Osteoblast (primary cell): ENCODE results near the gene RNLS. TPM values are rescaled to one million over a fixed set of nuclear protein-coding genes. Genes with fewer than 3 reads are reported as not detected.

ENCODE experiments used
- DNase-seq: peaks from one replicate; pipeline ENCODE4 v3.0.0; 2011; ENCODE audit warnings: low spot score, mixed read lengths; ENCODE audit not compliant: insufficient read length; ENCODE audit errors: missing footprints
- H2AFZ ChIP-seq: 2 replicates; pipeline ENCODE4 v1.6.0; 2011; ENCODE audit warnings: mild to moderate bottlenecking, low read length
- H3K27ac ChIP-seq: 2 replicates; pipeline ENCODE4 v1.5.1; 2011; ENCODE audit warnings: mild to moderate bottlenecking, low read depth, low read length, moderate library complexity
- H3K27me3 ChIP-seq: 2 replicates; pipeline ENCODE4 v1.6.0; 2012; ENCODE audit warnings: mild to moderate bottlenecking, control low read depth, inconsistent platforms, low read length, moderate library complexity; ENCODE audit not compliant: insufficient read depth
- H3K36me3 ChIP-seq: 2 replicates; pipeline ENCODE4 v1.5.1; 2011; ENCODE audit warnings: mild to moderate bottlenecking, low read length, control low read depth, moderate library complexity; ENCODE audit not compliant: insufficient read depth
- H3K4me1 ChIP-seq: 2 replicates; pipeline ENCODE4 v1.5.1; 2011; ENCODE audit warnings: mild to moderate bottlenecking, low read length, control low read depth, moderate library complexity; ENCODE audit not compliant: insufficient read depth
- H3K4me2 ChIP-seq: 2 replicates; pipeline ENCODE4 v1.6.0; 2011; ENCODE audit warnings: mild to moderate bottlenecking, low read length; ENCODE audit not compliant: insufficient read depth
- H3K4me3 ChIP-seq: fragments of 200-600 bp; sonication (generic); 3 replicates; pipeline ENCODE4 v1.5.1; 2012; ENCODE audit warnings: mild to moderate bottlenecking, low read length, inconsistent platforms; ENCODE audit not compliant: insufficient read depth
- H3K79me2 ChIP-seq: 2 replicates; pipeline ENCODE4 v1.6.0; 2012; ENCODE audit warnings: mild to moderate bottlenecking, low read length, control low read depth, inconsistent platforms; ENCODE audit not compliant: insufficient read depth
- H3K9me3 ChIP-seq: 2 replicates; pipeline ENCODE4 v1.5.1; 2011; ENCODE audit warnings: low read depth, low read length, control low read depth
- H4K20me1 ChIP-seq: 2 replicates; pipeline ENCODE4 v1.6.0; 2012; ENCODE audit warnings: mild to moderate bottlenecking, low read length, control low read depth; ENCODE audit not compliant: insufficient read depth
- CTCF ChIP-seq: IDR thresholded peaks from 2 replicates; pipeline ENCODE4 v1.5.1; 2011; ENCODE audit warnings: mild to moderate bottlenecking, low read depth, low read length, moderate library complexity; ENCODE audit errors: extremely low read depth
- total RNA-seq: library from RNA; depleted of rRNA; stranded (reverse); fragments of >200 nt; gene quantifications from 2 replicates; pipeline ENCODE4 v1.2.3, GENCODE V29; 2012

Gene RNLS
- total RNA-seq, 1 donor = 22.4 TPM

- H3K4me3 ChIP-seq = no peak overlapping the region
- H4K20me1 ChIP-seq = no peaks in the 10 kb centered on the region
- peak overlapping the region; percentile 74 for H3K27ac ChIP-seq
- H2AFZ ChIP-seq = no peak overlapping the region
- no peaks in the 10 kb centered on the region for H3K79me2 ChIP-seq
- no peaks in the 10 kb centered on the region for H3K9me3 ChIP-seq
- DNase-seq = no peak
- peaks cover 44% of the 10 kb centered on the region for H3K4me1 ChIP-seq
- no peaks in the 10 kb centered on the region for H3K27me3 ChIP-seq
- peak overlapping the region; percentile 69 for H3K4me2 ChIP-seq
- TF ChIP-seq CTCF = no peak
- no peaks in the 10 kb centered on the region for H3K36me3 ChIP-seq
Measured at GRCh38 chr10:88270061-88270808, 312.9 kb downstream of the RNLS start.

DNA sequence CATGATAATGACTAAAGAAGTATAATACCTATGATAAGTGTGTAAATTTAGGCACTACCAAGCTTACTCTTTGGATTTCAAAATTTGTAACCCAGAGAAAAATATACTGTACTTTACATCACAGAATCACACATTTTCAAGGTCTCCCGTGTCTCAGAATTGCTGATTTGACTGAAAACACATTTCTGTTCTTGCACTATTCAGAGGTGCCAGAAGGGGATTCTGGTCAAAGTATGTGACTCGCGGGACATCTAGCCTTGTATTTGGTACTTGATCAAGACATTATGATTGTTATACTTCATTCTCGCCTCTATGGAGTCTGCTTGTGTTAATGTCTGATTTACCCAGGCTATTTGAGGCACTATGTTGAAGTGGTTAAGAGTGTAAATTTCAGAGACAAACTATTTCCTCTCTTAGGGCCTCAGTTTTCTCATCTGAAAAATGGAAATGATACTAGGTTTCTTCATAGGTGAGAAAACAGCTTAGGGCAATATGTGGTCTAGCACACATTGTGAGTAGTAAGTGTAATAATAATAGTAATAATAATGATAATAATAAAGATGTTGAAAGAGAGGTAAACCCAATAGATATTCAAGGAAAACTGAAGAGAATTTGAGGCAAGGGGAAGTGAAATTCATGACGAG lies 320.4 kb downstream of the RNLS start:
- H2AFZ ChIP-seq = no peak overlapping the region
- no peak overlapping the region for H3K4me2 ChIP-seq
- no peak for TF ChIP-seq CTCF
- DNase-seq = no peak
- H3K79me2 ChIP-seq = no peaks in the 10 kb centered on the region
- H3K4me3 ChIP-seq = no peak overlapping the region
- no peaks in the 10 kb centered on the region for H3K27me3 ChIP-seq
- H3K4me1 ChIP-seq = peaks cover 18% of the 10 kb centered on the region
- H4K20me1 ChIP-seq = no peaks in the 10 kb centered on the region
- no peaks in the 10 kb centered on the region for H3K36me3 ChIP-seq
- H3K9me3 ChIP-seq = no peaks in the 10 kb centered on the region
- H3K27ac ChIP-seq = no peak overlapping the region

DNA sequence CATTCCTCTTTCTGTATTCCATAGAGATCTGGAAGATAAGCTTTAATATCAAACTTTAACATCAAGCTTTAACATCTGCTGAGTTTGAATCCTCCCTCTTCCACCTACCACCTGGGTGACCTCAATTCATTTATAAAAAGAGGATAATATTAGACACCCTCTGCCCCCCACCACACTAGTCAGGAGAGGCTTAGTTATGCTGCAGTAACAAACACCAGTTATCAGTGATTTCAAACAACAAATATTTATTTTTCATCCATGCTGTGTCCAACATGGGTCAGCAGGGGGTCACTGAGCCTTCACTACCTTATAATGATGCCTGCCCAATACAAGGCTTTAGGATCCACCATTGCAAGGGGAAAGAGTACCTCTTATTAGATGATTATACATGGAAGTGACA lies 322.0 kb downstream of the RNLS start:
- Histone ChIP-seq H4K20me1 (no peaks in the 10 kb centered on the region), H3K9me3 (no peaks in the 10 kb centered on the region), H3K36me3 (no peaks in the 10 kb centered on the region), H3K79me2 (no peaks in the 10 kb centered on the region), H3K27ac (no peak overlapping the region), H3K4me1 (peaks cover 7% of the 10 kb centered on the region), H2AFZ (no peak overlapping the region), H3K4me2 (no peak overlapping the region), H3K27me3 (no peaks in the 10 kb centered on the region), H3K4me3 (no peak overlapping the region)
- no peak for DNase-seq
- TF ChIP-seq CTCF = no peak

GRCh38 chr10:88260329-88261051 lies 322.6 kb downstream of the RNLS start:
- no peaks in the 10 kb centered on the region for H3K36me3 ChIP-seq
- no peak overlapping the region for H2AFZ ChIP-seq
- no peak overlapping the region for H3K4me2 ChIP-seq
- TF ChIP-seq CTCF = no peak
- H4K20me1 ChIP-seq = no peaks in the 10 kb centered on the region
- no peaks in the 10 kb centered on the region for H3K27me3 ChIP-seq
- no peaks in the 10 kb centered on the region for H3K9me3 ChIP-seq
- H3K4me3 ChIP-seq = no peak overlapping the region
- H3K4me1 ChIP-seq = peaks cover 2% of the 10 kb centered on the region
- no peak for DNase-seq
- no peak overlapping the region for H3K27ac ChIP-seq
- no peaks in the 10 kb centered on the region for H3K79me2 ChIP-seq
